22Rv1 (cell line): ENCODE data around the gene NUP188.

ENCODE experiments used
- CTCF ChIP-seq: fragments of 450-650 bp; IDR thresholded peaks from 2 replicates; pipeline ENCODE4 v1.5.1; 2017; ENCODE audit warnings: mild to moderate bottlenecking
- ZFX ChIP-seq: fragments of 450-650 bp; IDR thresholded peaks from 2 replicates; pipeline ENCODE4 v1.6.1; 2017; ENCODE audit warnings: antibody characterized with exemption, borderline replicate concordance

- TF ChIP-seq CTCF (no peak), ZFX (no peak)
These were observed 36.0 kb downstream of the NUP188 start for GRCh38 chr9:128983536-128983935.
